Embryonic facial prominence (tissue), 1 donor: Measurements from ENCODE around the gene MEIS3.

ENCODE experiments used
- DNase-seq: peaks from one replicate; pipeline ENCODE4 v3.0.0-alpha.2; 2016; ENCODE audit errors: extremely low spot score

The MEIS3 gene

GRCh38 chr19:47435883-47436417 is 16.6 kb upstream of the MEIS3 start:
- DNase-seq, result no peak

- no peak for DNase-seq
Measured at GRCh38 chr19:47435196-47435595, 15.9 kb upstream of the MEIS3 start.

- no peak for DNase-seq
Measured at GRCh38 chr19:47434088-47434487, 14.8 kb upstream of the MEIS3 start.

- DNase-seq, result no peak
Measured at GRCh38 chr19:47433121-47433520, 13.8 kb upstream of the MEIS3 start.

GRCh38 chr19:47432499-47432898 is 13.2 kb upstream of the MEIS3 start:
- DNase-seq, result no peak

GRCh38 chr19:47432091-47432490 is 12.8 kb upstream of the MEIS3 start:
- DNase-seq, result no peak

GRCh38 chr19:47430041-47430802 is 10.9 kb upstream of the MEIS3 start:
- DNase-seq, result no peak

GRCh38 chr19:47429140-47429793 is 9.9 kb upstream of the MEIS3 start:
- DNase-seq, result no peak

- DNase-seq, result peak; percentile 75
Measured at GRCh38 chr19:47428177-47428894, 9.0 kb upstream of the MEIS3 start.

GRCh38 chr19:47427241-47428176 is 8.2 kb upstream of the MEIS3 start:
- no peak for DNase-seq

GRCh38 chr19:47423203-47423882 is 4.0 kb upstream of the MEIS3 start:
- no peak for DNase-seq

GRCh38 chr19:47422417-47423163 is 3.3 kb upstream of the MEIS3 start:
- no peak for DNase-seq

- DNase-seq, result no peak
Measured at GRCh38 chr19:47421844-47422395, 2.6 kb upstream of the MEIS3 start.

GRCh38 chr19:47421244-47421786 is 2.0 kb upstream of the MEIS3 start:
- DNase-seq, result no peak

GRCh38 chr19:47419789-47420188 is 462 bp upstream of the MEIS3 start:
- DNase-seq, result no peak

GRCh38 chr19:47418692-47419029 is 666 bp downstream of the MEIS3 start:
- DNase-seq, result no peak

GRCh38 chr19:47417746-47418691 is 1.3 kb downstream of the MEIS3 start:
- no peak for DNase-seq

GRCh38 chr19:47417107-47417745 is 2.1 kb downstream of the MEIS3 start:
- no peak for DNase-seq
